ENCODE results near the gene AEBP1. TPM values are rescaled to one million over a fixed set of nuclear protein-coding genes. Genes with fewer than 3 reads are reported as not detected.

AEBP1 gene
- total RNA-seq, 1 experiment from 2014 or later = 49.3 TPM

DNA sequence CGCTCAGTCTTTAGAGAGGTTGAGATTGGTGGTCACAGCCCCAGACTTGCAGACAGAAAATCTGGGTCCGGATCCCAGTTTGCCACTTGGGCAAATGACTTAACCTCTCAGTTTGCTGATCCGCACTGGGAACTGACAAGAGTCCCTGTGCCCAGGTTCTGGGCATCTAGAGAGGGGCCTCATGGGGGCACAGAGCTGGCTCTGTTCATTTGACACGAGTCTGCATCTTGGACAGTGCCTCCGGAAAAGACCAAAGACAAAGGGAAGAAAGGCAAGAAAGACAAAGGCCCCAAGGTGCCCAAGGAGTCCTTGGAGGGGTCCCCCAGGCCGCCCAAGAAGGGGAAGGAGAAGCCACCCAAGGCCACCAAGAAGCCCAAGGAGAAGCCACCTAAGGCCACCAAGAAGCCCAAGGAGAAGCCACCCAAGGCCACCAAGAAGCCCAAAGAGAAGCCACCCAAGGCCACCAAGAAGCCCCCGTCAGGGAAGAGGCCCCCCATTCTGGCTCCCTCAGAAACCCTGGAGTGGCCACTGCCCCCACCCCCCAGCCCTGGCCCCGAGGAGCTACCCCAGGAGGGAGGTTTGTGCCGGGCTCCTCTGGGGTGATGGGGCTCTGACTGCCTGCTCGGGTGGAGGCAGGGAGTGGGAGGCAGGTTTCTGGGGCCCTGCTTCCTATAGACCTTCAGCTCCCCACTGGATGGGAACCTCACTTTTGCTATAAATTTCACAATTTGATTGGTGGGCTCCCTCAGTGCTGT, 2.3 kb downstream of the AEBP1 start:
- Histone ChIP-seq H3K23me2 (ENCODE audit: insufficient read length, low read depth, low read length, poor library complexity, severe bottlenecking) (peaks cover 10% of the 10 kb centered on the region), H3K79me1 (ENCODE audit: insufficient read depth, low read depth, low read length, poor library complexity, severe bottlenecking) (no peaks in the 10 kb centered on the region), H3K23ac (ENCODE audit: insufficient read length, low read depth, low read length) (no peak overlapping the region), H3K27me3 (ENCODE audit: insufficient read depth, low read length) (no peaks in the 10 kb centered on the region; the same call in 1 of the 2 replicates), H2BK120ac (ENCODE audit: low read depth, low read length, poor library complexity, severe bottlenecking) (no peak overlapping the region), H3K27ac (ENCODE audit: insufficient read length, low read depth, low read length) (no peak overlapping the region), H3K4ac (ENCODE audit: low read depth, low read length) (no peak overlapping the region), H2BK20ac (ENCODE audit: low read depth, low read length, poor library complexity, severe bottlenecking) (no peak overlapping the region), H3K56ac (ENCODE audit: insufficient read length, low read depth, low read length) (no peak overlapping the region), H4K20me1 (ENCODE audit: control insufficient read depth, insufficient read depth, insufficient read length) (no peaks in the 10 kb centered on the region), H3K4me2 (ENCODE audit: insufficient read depth, insufficient read length, low read length) (no peak overlapping the region), H3K9ac (ENCODE audit: extremely low read depth, insufficient read length, low read length) (no peak overlapping the region), H3T11ph (ENCODE audit: low read length) (no peak overlapping the region), H4K91ac (ENCODE audit: insufficient read length, low read depth, low read length) (no peak overlapping the region), H3K14ac (ENCODE audit: insufficient read depth, low read length) (no peak overlapping the region), H3K9me3 (ENCODE audit: control insufficient read depth, low read depth, low read length) (no peaks in the 10 kb centered on the region), H2AFZ (ENCODE audit: low read length) (no peak overlapping the region), H3K4me1 (ENCODE audit: insufficient read depth, low read length) (no peaks in the 10 kb centered on the region; the same call in 1 of the 2 replicates), H3K79me2 (ENCODE audit: insufficient read depth, low read length) (no peaks in the 10 kb centered on the region), H2BK15ac (ENCODE audit: low read depth, low read length) (no peak overlapping the region), H3K18ac (ENCODE audit: insufficient read length, low read depth, low read length) (no peak overlapping the region), H2BK12ac (ENCODE audit: insufficient read length, low read depth, low read length) (no peak overlapping the region), H2BK5ac (ENCODE audit: insufficient read length, low read length) (no peak overlapping the region), H2AK5ac (ENCODE audit: insufficient read length, low read length) (no peak overlapping the region), H4K5ac (ENCODE audit: insufficient read length, low read depth, low read length) (no peak overlapping the region), H4K8ac (replicated peaks; ENCODE audit: insufficient read length, low read depth, low read length) (no peak overlapping the region)
- WGBS (ENCODE audit: extremely low coverage, insufficient read length, low lambda C conversion rate) = no CpG with 5 or more reads among the region's 10 CpGs
- Mint-ChIP-seq H3K36me3 (ENCODE audit: insufficient read depth in 1 of 3, low read depth in 3 of 3) (peaks cover 2 to 13% (median 11%) of the 10 kb centered on the region in 3 experiments; a peak in 5 of 7 replicates), H3K4me1 (peaks cover 11 to 15% of the 10 kb centered on the region in 2 experiments), H3K9me3 (no peaks in the 10 kb centered on the region), H3K4me3 (no peak overlapping the region), H3K27ac (no peak overlapping the region), H3K27me3 (ENCODE audit: low read depth) (peaks cover 29% of the 10 kb centered on the region)
- no peak for DNase-seq
- TF ChIP-seq, protein P1, sequence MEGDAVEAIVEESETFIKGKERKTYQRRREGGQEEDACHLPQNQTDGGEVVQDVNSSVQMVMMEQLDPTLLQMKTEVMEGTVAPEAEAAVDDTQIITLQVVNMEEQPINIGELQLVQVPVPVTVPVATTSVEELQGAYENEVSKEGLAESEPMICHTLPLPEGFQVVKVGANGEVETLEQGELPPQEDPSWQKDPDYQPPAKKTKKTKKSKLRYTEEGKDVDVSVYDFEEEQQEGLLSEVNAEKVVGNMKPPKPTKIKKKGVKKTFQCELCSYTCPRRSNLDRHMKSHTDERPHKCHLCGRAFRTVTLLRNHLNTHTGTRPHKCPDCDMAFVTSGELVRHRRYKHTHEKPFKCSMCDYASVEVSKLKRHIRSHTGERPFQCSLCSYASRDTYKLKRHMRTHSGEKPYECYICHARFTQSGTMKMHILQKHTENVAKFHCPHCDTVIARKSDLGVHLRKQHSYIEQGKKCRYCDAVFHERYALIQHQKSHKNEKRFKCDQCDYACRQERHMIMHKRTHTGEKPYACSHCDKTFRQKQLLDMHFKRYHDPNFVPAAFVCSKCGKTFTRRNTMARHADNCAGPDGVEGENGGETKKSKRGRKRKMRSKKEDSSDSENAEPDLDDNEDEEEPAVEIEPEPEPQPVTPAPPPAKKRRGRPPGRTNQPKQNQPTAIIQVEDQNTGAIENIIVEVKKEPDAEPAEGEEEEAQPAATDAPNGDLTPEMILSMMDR (conservative IDR thresholded peaks at IDR 0.05) = no peak
